Breast epithelium (tissue), 4 donors: ENCODE data around the gene SETD4. TPM values are rescaled to one million over a fixed set of nuclear protein-coding genes. Genes with fewer than 3 reads are reported as not detected.

ENCODE experiments used
- DNase-seq, 2 donors: peaks; one replicate each; pipeline ENCODE4 v3.0.0-alpha.2; 2019; ENCODE audit warnings: low spot score in 2 of 2
- H3K27ac ChIP-seq, 2 donors: fragments of 200-600 bp; sonication (generic) in 1 of 2; one replicate each; pipeline ENCODE4 v1.5.1; 2016 to 2019; ENCODE audit warnings: mild to moderate bottlenecking in 1 of 2
- H3K27me3 ChIP-seq, 2 donors: fragments of 200-600 bp; sonication (generic) in 1 of 2; one replicate each; pipeline versions ENCODE4 v1.5.1 to v1.6.0; 2017 to 2019; ENCODE audit warnings: control low read depth in 1 of 2, mild to moderate bottlenecking in 1 of 2
- H3K36me3 ChIP-seq: fragments of 200-600 bp; one replicate; pipeline ENCODE4 v1.5.1; 2019
- H3K4me1 ChIP-seq, 2 donors: fragments of 200-600 bp; sonication (generic); one replicate each; pipeline ENCODE4 v1.5.1; 2016 to 2019; ENCODE audit warnings: control low read depth in 1 of 2
- H3K4me3 ChIP-seq, 3 donors: fragments of 200-600 bp; sonication (generic); 1 replicate in 2 of 3; 2 replicates in 1 of 3; pipeline ENCODE4 v1.5.1; 2016 to 2019; ENCODE audit warnings: mild to moderate bottlenecking in 3 of 3, moderate library complexity in 2 of 3
- H3K9me3 ChIP-seq, 2 donors: fragments of 200-600 bp; sonication (generic) in 1 of 2; one replicate each; pipeline ENCODE4 v1.5.1; 2016 to 2019; ENCODE audit warnings: control low read depth in 1 of 2
- POLR2A ChIP-seq: fragments of 450-650 bp; IDR thresholded peaks from one replicate; pipeline ENCODE4 v1.6.1; 2016; ENCODE audit warnings: antibody characterized with exemption, mild to moderate bottlenecking, moderate library complexity
- POLR2AphosphoS5 ChIP-seq, 3 donors: sonication (generic); formaldehyde crosslinking; IDR thresholded peaks; one replicate each; pipeline ENCODE4 v1.6.1; 2017; ENCODE audit warnings: antibody characterized with exemption in 3 of 3
- intact Hi-C: fragments of 100-400 bp; cut with DNase I; formaldehyde crosslinking; loops from one replicate; pipeline ENCODE4 v1.15.1; 2023; ENCODE audit warnings: low total_unique reads
- total RNA-seq, 3 donors: library from RNA; depleted of rRNA; stranded (reverse); fragments of >200 nt; gene quantifications; one replicate each; pipeline ENCODE4 v1.1.0, GENCODE V29; 2016
- TF ChIP-seq, protein P1 (sequence below), 3 donors: fragments of 450-650 bp; IDR thresholded peaks; one replicate each; pipeline ENCODE4 v1.5.1; 2016 to 2017; ENCODE audit warnings: antibody characterized with exemption in 3 of 3, mild to moderate bottlenecking in 3 of 3, moderate library complexity in 3 of 3

The SETD4 gene
- total RNA-seq, 3 donors from 2014 or later: 14.2 to 34.1 (median 25.6) TPM

DNA sequence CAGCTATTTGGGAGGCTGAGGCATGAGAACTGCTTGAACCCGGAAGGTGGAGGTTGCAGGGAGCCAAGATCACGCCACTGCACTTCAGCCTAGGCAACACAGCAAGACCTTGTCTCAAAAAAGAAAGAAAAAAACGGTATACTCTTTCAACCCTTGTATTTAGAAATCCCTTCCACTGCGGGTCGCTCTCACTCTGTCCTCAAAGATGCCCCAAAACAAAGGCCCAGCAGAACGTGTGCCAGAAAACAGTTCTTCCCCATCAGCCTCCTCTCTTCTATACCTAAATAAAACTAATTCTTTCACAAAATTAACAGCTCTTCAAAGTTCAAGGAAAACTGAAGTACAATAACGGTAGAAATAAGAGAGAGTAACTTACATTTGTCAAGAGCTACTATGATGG lies 13.2 kb downstream of the SETD4 start:
- intact Hi-C loops: no loop called here
- H3K27ac ChIP-seq: no peak overlapping the region
- no peaks in the 10 kb centered on the region for H3K4me1 ChIP-seq
- H3K27me3 ChIP-seq: no peaks in the 10 kb centered on the region
- DNase-seq: no peak
- H3K36me3 ChIP-seq: peaks cover 6% of the 10 kb centered on the region
- TF ChIP-seq POLR2AphosphoS5 (IDR thresholded peaks at IDR 0.05) (no peak), POLR2A (no peak)
- no peak overlapping the region for H3K4me3 ChIP-seq
- no peaks in the 10 kb centered on the region for H3K9me3 ChIP-seq

DNA sequence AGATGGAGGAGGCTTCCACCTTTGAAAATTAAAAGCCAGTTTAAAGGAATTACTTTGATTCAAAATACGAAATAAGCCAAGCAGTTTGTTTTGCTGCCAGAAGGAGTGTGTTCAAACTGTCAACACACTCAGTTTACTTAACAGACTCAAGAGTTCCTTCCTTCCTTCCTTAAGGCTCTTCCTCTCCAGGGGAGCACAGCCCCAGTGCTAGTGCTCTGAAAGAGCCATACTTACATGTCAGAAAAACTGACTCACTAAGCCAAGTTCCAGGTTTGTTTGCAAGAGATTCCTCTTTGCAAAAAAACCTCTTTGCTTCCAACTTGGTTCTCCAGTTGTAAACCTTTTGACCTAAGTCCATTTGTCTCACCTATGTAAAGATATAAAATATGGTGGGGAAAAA lies 14.3 kb downstream of the SETD4 start:
- Histone ChIP-seq H3K4me1 (no peaks in the 10 kb centered on the region), H3K27me3 (no peaks in the 10 kb centered on the region), H3K36me3 (peaks cover 10% of the 10 kb centered on the region), H3K4me3 (no peak overlapping the region), H3K27ac (no peak overlapping the region), H3K9me3 (no peaks in the 10 kb centered on the region)
- intact Hi-C loops: no loop called here
- no peak for DNase-seq
- TF ChIP-seq, protein P1, sequence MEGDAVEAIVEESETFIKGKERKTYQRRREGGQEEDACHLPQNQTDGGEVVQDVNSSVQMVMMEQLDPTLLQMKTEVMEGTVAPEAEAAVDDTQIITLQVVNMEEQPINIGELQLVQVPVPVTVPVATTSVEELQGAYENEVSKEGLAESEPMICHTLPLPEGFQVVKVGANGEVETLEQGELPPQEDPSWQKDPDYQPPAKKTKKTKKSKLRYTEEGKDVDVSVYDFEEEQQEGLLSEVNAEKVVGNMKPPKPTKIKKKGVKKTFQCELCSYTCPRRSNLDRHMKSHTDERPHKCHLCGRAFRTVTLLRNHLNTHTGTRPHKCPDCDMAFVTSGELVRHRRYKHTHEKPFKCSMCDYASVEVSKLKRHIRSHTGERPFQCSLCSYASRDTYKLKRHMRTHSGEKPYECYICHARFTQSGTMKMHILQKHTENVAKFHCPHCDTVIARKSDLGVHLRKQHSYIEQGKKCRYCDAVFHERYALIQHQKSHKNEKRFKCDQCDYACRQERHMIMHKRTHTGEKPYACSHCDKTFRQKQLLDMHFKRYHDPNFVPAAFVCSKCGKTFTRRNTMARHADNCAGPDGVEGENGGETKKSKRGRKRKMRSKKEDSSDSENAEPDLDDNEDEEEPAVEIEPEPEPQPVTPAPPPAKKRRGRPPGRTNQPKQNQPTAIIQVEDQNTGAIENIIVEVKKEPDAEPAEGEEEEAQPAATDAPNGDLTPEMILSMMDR (IDR thresholded peaks at IDR 0.05): no peak
- TF ChIP-seq POLR2AphosphoS5 (IDR thresholded peaks at IDR 0.05) (no peak), POLR2A (no peak)

DNA sequence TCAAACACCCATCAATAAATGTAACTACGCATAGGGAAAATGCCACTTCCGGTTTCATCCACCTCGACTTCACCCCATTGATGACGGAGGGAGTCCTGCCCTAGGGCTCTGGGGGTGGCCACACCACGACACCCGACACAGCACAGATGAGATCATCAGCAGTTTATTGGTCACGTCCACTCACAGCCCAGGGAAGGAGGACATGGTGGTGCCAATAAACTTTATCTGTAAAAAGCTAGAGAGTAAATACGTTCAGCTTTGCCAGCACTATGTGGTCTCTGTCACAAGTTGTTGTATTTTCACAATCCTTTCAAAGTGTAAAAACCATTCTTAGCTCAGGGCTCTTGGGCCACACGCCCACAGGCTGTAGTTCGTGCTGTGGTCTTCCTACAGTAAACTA lies 16.3 kb downstream of the SETD4 start:
- H3K4me1 ChIP-seq: no peaks in the 10 kb centered on the region
- no peaks in the 10 kb centered on the region for H3K9me3 ChIP-seq
- no peak overlapping the region for H3K4me3 ChIP-seq
- TF ChIP-seq, protein P1 (IDR thresholded peaks at IDR 0.05): no peak
- TF ChIP-seq POLR2AphosphoS5 (IDR thresholded peaks at IDR 0.05) (no peak), POLR2A (no peak)
- DNase-seq: no peak
- intact Hi-C loops: no loop called here
- no peak overlapping the region for H3K27ac ChIP-seq
- H3K36me3 ChIP-seq: peaks cover 10% of the 10 kb centered on the region
- H3K27me3 ChIP-seq: no peaks in the 10 kb centered on the region

DNA sequence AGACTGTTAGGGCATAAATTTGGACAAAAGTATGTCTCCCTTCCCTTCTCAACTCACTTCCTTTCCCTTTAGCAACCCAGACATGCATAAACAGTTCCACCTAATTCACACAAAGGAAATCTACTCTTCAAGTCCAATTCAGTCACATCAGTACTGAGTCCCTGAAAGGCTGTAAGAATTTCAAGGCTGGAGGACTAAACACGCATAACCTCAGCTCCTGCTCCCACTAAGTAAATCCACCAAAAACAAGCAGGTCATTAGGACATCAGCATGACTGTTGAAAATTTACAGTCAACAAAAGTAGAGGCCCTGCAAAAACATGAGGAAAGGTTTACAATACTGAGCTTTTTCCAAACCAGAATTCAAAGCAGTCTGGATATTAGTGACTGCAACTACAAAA lies 18.4 kb downstream of the SETD4 start:
- intact Hi-C loops: no loop called here
- no peaks in the 10 kb centered on the region for H3K9me3 ChIP-seq
- no peaks in the 10 kb centered on the region for H3K27me3 ChIP-seq
- DNase-seq: no peak
- no peaks in the 10 kb centered on the region for H3K4me1 ChIP-seq
- no peak overlapping the region for H3K27ac ChIP-seq
- TF ChIP-seq POLR2AphosphoS5 (IDR thresholded peaks at IDR 0.05) (no peak), POLR2A (no peak)
- TF ChIP-seq, protein P1 (IDR thresholded peaks at IDR 0.05): no peak
- no peak overlapping the region for H3K4me3 ChIP-seq
- H3K36me3 ChIP-seq: peaks cover 10% of the 10 kb centered on the region

DNA sequence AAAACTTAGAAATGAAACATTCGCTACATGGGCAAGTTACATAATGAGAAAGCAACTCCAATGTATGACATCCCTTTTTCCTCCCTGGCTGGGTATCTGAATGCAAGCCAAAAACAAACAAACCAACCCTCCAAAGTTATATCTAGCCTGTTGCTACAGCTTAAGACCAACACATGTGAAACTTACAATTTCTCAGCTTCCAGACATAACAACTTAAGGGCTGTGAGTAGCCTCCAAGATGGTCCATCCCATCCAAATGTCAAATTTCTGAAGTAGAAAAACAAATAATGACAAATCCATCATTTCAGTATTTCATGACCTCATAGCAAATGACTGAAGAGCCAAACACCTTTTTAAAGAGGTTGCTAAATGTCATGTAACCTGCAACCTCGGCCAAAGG lies 19.9 kb downstream of the SETD4 start:
- no peaks in the 10 kb centered on the region for H3K4me1 ChIP-seq
- H3K27ac ChIP-seq: no peak overlapping the region
- TF ChIP-seq, protein P1 (IDR thresholded peaks at IDR 0.05): no peak
- TF ChIP-seq POLR2A (no peak), POLR2AphosphoS5 (IDR thresholded peaks at IDR 0.05) (no peak)
- H3K9me3 ChIP-seq: no peaks in the 10 kb centered on the region
- peaks cover 6% of the 10 kb centered on the region for H3K36me3 ChIP-seq
- H3K4me3 ChIP-seq: no peak overlapping the region
- no peak for DNase-seq
- no peaks in the 10 kb centered on the region for H3K27me3 ChIP-seq
- intact Hi-C loops: no loop called here

DNA sequence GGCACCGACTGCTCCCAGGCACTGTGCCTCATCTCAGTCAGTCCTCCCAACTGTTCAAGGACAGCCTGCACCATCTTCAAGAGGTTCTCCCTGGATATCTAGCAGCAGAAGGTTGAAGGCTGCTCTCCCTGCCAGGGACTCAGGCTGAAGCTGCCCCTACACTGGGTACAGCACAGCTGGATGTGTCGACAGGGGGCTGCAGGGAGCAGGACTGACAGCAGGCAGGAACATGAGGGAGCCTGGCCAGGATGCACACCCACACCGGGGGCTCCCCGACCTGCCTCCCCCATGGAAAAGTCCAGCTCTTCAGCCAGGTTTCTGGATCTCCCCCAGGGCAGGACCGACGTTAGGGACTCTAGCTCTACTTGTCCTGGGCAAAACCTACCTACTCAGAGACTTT lies 20.5 kb downstream of the SETD4 start:
- Histone ChIP-seq H3K4me3 (no peak overlapping the region), H3K36me3 (peaks cover 4% of the 10 kb centered on the region), H3K27ac (no peak overlapping the region), H3K4me1 (no peaks in the 10 kb centered on the region), H3K9me3 (no peaks in the 10 kb centered on the region), H3K27me3 (no peaks in the 10 kb centered on the region)
- intact Hi-C loops: no loop called here
- DNase-seq: no peak
- TF ChIP-seq POLR2A: no peak
- TF ChIP-seq, protein P1 (IDR thresholded peaks at IDR 0.05): no peak
- no peak for TF ChIP-seq POLR2AphosphoS5 (IDR thresholded peaks at IDR 0.05)
